C4-2B (cell line): Measurements from ENCODE around the gene TMCC2.

Experiments used
- ZFX ChIP-seq: fragments of 450-650 bp; IDR thresholded peaks from 2 replicates; pipeline ENCODE4 v1.6.1; 2017
- TF ChIP-seq, protein P1 (sequence below): fragments of 450-650 bp; conservative IDR thresholded peaks from 2 replicates; pipeline ENCODE4 v1.5.1; 2017; ENCODE audit warnings: mild to moderate bottlenecking

DNA sequence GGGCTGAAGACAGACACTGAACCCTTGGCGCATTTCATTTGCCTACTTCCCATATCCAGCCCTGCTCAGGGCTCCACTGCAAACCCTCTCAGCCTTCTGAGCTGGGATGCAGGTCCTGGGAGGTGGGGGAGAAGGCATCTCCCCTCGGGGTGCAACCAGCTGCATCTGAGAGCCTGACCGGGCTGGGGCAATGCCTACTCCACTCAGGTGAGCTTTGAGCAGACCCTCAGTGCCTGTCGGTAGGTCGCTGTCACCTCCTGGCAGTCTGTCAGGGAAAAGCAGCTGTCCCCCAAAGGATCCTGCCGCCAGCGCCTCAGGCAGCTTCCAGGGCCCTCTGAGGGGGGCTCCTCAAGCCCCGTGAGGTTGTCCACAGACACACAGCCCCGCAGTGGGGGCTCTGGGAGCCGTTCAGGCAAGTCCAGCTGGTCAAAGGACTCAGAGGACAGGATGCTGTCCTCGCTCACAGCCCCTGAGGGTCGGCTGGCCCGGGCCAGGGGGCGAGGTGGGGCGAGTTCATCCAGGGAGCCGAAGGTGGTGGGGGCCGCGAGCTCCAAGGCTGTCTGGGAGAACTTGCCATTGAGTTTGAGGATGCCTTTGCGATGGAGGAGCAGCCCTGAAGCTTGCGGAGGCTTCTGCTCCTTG is 75.6 kb downstream of the TMCC2 start:
- TF ChIP-seq, protein P1, sequence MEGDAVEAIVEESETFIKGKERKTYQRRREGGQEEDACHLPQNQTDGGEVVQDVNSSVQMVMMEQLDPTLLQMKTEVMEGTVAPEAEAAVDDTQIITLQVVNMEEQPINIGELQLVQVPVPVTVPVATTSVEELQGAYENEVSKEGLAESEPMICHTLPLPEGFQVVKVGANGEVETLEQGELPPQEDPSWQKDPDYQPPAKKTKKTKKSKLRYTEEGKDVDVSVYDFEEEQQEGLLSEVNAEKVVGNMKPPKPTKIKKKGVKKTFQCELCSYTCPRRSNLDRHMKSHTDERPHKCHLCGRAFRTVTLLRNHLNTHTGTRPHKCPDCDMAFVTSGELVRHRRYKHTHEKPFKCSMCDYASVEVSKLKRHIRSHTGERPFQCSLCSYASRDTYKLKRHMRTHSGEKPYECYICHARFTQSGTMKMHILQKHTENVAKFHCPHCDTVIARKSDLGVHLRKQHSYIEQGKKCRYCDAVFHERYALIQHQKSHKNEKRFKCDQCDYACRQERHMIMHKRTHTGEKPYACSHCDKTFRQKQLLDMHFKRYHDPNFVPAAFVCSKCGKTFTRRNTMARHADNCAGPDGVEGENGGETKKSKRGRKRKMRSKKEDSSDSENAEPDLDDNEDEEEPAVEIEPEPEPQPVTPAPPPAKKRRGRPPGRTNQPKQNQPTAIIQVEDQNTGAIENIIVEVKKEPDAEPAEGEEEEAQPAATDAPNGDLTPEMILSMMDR: no peak
- no peak for TF ChIP-seq ZFX
